ENCODE data around the gene FAM161A.
"Not testable (repeated sequence)": the region's sequence is repeated elsewhere in the genome, so short reads cannot be mapped to it uniquely, and the experiment has no call there.

DNA sequence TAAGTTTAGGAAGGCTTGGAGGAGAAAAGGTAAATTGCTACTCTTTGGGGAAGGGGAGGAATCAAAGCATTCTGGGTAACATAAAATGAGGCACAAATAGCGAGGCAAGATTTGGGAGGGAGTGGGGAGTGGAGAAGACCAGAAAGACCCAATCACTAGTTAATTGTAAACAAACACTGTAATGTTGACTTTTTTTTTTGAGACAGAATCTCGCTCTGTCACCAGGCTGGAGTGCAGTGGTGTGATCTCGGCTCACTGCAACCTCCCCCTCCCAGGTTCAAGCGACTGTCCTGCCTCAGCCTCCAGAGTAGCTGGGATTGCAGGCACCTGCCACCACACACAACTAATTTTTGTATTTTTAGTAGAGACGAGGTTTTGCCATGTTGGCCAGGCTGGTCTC, 45.2 kb downstream of the FAM161A start:
- TF ChIP-seq, protein P1, sequence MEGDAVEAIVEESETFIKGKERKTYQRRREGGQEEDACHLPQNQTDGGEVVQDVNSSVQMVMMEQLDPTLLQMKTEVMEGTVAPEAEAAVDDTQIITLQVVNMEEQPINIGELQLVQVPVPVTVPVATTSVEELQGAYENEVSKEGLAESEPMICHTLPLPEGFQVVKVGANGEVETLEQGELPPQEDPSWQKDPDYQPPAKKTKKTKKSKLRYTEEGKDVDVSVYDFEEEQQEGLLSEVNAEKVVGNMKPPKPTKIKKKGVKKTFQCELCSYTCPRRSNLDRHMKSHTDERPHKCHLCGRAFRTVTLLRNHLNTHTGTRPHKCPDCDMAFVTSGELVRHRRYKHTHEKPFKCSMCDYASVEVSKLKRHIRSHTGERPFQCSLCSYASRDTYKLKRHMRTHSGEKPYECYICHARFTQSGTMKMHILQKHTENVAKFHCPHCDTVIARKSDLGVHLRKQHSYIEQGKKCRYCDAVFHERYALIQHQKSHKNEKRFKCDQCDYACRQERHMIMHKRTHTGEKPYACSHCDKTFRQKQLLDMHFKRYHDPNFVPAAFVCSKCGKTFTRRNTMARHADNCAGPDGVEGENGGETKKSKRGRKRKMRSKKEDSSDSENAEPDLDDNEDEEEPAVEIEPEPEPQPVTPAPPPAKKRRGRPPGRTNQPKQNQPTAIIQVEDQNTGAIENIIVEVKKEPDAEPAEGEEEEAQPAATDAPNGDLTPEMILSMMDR (IDR thresholded peaks at IDR 0.05): not testable (repeated sequence)
- TF ChIP-seq POLR2A (IDR thresholded peaks at IDR 0.05): not testable (repeated sequence)

Data from gastroesophageal sphincter (tissue), 3 donors.